ENCODE data around the gene CHRD. TPM values are rescaled to one million over a fixed set of nuclear protein-coding genes. Genes with fewer than 3 reads are reported as not detected.

Gene CHRD
- total RNA-seq, 1 experiment from 2014 or later: 0.11 TPM

DNA sequence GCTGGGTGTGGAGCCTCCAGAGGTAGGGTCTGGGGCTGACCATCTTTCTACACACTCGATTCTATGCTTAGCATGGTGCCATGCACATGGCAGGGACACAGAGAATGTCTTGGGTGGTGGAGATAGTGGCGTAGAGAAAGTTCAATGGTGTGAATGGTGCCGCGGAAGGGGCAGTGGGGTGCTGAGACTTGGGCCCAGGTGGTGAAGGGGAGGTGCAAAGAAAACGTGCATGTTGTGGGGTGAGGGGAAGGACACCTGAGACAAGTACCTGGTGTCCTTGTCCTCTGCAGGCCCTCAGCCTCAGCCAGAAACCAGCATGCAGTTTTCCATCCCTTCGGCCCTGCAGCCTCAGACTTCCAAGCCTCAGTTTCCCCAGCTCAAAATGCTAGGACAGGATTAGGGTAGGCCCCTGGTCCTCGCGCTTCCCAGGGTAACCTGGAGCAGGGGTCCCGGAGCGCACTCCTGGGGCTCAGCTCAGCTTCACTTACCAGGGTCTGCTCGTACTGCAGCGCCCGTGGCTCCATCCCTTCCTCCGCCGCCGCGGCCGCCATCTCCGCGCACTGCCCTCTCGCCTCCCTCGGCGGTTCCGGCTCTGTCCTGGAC is 18.8 kb upstream of the CHRD start:
- no peak for DNase-seq (ENCODE audit: low read depth)

DNA sequence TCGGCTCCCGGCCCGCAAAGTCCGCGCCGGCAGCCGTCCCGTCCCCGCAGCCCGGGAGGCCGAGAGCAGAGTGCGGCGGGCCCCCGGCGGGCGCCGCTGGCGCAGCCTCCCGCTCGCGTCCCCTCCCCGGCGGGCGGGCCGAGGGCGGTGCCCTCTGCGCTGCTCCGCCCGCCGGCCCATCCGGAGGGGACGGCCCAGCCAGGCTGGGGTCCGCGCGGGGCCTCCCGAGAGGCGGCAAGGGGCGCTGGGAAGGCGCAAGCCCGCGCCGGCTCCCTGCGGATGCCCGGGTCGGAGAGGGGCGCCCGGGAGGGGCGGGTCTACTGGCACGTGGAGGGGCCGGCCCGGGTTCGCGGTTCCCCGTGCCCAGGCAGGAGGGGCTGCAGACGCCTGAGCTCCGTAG is 18.3 kb upstream of the CHRD start, which contains the start of the genes CLCN2 and POLR2H:
Gene CLCN2 (minus strand): TSS at position 74 of the 400 bp plus-strand sequence. CDS start 126 bp downstream, outside the sequence.
Gene POLR2H (plus strand): TSS at position 179 of the 400 bp plus-strand sequence. CDS start 1,783 bp downstream, outside the sequence.
- peak; percentile 60 for DNase-seq (ENCODE audit: low read depth)

DNA sequence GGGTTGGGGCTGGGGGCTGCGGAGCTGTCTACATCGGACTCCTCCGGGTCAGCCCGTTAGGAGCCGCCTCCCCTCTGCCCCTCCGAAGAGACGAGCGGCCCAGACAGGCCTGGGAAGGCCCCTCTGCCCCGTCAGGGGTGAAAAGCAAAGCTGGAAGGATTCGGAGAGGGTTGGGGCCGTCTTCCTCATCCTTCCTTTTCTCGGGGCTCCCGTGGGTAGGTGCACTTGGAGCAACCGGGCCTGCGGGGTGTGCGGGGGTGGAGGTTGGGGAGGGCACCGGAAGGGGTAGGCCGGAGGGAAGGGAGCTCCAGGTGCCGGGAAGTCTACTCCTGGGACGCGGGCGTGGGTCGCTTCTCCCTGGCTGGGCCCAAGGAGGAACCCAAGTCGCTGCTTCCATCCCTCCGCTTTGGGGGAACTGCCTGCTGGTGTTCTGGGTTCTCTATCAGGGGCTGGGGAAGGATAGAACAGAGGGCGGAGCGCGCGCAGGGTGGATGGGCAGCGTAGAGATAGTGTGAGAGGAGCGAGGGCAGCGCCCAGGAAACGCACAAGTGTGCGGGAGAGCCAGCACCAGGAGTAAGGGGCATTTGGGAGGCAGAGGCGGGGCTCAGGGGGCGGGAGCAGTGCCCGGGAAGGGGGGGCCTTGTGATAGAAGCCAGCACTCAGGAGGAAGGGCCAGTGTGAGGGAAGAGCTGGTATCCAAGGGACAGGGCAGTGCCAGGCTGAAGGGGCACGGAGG is 17.8 kb upstream of the CHRD start:
- DNase-seq (ENCODE audit: low read depth): no peak

DNA sequence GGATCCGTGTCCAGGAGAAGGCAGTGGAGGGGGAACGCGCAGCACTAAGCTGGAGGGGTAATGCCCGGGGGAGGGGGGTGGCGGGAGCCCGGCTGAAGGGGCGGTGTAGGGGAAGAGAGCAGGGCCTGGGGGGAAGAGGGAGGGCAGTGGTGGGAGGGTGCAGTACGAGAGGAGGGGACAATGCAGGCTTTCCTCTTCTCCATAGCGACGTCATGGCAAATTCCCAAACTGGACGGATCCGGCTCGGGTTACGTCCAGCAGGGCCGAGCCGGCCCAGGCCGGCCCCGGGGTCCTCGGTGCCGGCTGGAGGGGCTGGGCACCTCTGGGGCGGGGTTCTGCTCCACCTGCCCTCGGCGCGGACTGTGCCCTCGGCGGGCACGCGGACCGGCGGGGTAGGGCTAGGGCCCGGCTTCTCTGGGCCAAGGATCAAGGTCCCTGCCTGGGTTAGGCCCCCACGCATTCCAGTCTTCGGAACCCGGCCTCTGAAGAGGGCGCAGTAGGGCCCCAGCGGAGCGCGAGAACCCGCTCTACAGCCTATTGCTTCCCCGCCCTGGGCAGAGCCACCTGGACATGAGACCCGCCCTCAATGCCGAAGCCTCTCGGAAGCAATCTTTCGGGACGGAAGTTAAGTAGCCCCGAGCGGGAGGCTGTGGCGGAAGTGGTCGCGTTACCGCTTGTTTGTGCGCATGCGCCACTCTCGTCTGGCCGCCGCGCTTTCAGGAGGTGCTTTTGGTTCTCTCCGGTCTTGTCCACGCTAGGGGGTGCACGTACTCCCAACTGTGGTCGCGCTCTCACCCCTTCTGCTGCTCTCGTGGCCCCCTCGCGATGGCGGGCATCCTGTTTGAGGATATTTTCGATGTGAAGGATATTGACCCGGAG is 16.9 kb upstream of the CHRD start:
- peak; percentile 96 for DNase-seq (ENCODE audit: low read depth)

DNA sequence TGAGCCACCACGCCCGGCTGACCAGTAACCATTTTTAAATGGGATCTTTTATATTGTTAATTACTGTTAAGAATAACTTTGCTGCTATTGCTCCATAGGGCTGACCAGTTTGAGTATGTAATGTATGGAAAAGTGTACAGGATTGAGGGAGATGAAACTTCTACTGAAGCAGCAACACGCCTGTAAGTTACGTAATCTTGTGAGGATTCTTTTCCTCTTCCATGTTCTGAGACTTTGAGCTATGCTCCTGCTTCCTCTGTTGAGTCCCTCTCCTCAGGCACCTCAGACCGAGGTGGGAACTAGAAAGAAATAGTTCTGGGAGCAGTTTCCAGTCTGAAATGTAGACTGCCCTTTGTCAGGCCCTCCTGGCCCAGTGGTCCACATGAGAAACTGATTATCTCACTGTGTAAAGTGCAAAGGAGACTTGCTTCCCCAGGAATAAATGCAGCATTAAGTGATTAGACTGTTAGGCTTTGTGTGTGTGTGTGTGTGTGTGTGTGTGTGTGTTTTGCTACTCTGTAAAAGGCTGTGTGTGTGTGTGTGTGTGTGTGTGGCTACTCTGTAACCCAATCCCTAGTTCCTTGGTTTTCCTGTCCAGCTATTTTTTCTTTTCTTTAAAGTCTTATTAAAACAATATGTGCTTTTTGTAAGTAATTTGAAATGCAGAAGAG is 13.1 kb upstream of the CHRD start:
- peak; percentile 44 for DNase-seq (ENCODE audit: low read depth)

DNA sequence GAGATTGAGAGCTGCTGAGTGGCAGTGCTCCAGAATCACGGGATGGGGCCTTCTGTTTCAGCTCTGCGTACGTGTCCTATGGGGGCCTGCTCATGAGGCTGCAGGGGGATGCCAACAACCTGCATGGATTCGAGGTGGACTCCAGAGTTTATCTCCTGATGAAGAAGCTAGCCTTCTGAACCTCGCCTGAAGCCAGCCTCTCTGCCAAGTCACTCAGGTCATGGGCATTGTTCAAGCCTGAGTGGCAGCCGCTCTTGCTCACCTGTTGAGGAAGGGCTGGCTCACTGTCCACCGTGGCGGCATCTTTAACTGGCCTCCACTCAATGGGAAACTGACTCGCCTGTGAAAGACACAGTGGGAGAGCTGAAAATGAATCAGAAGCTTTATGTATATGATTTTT is 11.7 kb upstream of the CHRD start:
- no peak for DNase-seq (ENCODE audit: low read depth)

DNA sequence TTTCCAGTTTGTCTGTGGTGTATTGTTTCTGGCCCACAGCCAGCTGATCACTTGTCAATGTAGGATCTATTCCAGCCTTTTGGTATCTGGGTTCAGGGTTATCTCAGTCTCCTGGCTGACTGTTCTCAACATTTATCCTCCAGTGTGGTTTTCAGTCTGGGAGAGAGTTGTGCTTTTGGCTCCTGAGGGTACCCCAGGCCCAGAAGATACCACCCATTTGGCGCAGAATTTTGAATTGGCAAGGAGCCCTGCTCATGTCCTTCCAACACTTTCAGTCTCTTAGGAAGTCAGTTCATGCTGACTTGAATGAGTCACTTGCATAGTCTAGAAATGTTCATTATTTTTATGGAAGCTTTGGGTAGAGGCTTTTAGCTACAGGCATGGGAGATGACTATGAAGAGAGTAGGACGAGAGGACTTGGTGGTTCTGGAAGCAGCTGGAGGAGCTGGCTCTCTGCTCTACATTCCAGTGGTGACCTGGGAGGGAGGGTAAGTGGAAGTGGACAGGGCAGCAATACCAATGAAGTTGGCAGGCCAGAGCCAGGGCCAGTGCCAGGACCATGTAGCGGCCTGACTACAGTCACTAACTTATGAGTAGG is 11.2 kb upstream of the CHRD start:
- DNase-seq (ENCODE audit: low read depth): peak; percentile 71

DNA sequence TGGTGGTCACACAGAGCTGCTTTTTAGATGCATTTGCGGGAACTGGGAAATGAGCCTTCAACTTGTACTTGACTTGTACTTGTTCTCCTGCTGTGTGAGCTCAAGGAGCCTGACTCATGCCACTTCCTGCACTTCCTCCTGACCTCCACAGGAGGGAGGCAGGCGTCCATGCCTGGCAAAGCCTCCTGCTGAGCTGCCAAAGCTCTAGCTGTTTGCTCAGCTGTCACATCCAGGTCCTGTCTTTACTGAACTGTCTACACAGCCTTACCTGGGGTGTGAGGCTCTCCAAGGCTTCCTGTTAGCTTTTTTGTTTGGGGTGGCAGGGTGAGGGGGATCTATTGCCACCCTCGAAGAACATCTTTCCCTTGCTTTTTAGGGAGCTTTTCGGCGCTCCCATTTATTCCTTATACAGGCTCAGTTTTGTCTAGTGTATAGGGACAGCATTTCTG is 8.3 kb upstream of the CHRD start:
- DNase-seq (ENCODE audit: low read depth): peak; percentile 89

DNA sequence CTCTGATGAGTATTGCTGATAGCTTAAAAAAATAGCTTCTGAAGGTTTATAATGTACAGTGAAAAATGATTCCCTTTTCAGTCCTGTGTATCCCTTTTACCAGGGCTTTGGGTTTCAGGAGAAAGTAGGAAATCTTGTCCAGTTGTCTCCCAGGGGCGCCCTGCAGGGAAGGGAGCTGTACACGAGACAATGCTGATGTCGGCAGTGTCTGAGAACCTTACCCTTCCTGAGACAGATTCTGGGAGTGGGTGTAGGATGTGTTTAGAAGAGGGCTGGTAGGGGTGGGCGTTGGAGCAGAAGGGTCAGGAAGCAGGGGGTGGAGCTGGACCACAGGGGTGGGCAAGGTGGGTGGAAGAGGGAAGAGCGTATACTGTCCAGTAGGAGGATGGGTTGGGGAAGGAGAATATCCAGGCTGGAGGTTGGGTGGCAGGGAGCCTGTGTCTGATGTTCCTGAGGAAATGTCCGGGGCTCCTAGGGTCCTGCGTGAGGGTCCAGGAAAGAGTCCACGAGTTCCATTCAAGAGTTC is 7.5 kb upstream of the CHRD start:
- DNase-seq (ENCODE audit: low read depth): no peak

DNA sequence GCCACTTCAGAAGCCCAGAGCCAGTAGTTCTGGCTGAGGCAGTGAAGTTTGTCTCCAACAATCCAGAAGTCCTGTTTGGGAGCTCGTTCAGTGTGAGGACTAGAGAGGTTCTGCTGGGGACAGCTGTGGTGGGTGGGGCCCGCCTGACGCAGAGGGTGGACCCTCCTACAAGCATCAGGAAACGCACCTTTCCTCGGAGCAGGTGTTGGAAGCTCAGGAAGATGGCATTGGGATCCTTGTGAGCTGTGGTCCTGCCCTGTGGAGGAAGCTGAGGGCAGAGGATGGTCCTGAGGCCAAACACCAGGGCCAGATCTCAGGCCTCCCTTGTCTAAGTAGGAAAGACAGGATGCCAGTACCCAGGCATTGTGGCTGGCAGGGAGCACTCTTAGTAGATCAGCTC is 6.9 kb upstream of the CHRD start:
- DNase-seq (ENCODE audit: low read depth): no peak

DNA sequence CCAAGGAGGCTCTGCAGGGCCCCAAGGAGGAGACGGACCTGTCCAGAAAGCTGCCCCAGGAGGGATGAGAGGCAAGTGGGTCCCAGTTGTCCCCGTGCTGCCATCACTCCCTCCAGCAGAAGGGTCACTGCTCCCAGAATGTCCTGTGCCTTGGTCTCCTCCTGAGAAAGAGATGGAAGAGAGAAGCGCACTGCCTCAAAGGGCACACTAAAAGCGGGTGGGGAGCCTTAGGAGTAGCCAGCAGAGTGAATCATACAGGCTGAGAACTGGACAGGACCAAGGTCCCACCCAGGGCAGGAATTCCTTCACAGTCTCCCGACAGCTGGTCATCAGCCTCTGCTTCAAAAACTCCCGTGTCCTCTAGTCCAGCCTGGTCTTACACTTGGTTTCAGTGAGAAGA is 6.4 kb upstream of the CHRD start:
- peak; percentile 61 for DNase-seq (ENCODE audit: low read depth)

DNA sequence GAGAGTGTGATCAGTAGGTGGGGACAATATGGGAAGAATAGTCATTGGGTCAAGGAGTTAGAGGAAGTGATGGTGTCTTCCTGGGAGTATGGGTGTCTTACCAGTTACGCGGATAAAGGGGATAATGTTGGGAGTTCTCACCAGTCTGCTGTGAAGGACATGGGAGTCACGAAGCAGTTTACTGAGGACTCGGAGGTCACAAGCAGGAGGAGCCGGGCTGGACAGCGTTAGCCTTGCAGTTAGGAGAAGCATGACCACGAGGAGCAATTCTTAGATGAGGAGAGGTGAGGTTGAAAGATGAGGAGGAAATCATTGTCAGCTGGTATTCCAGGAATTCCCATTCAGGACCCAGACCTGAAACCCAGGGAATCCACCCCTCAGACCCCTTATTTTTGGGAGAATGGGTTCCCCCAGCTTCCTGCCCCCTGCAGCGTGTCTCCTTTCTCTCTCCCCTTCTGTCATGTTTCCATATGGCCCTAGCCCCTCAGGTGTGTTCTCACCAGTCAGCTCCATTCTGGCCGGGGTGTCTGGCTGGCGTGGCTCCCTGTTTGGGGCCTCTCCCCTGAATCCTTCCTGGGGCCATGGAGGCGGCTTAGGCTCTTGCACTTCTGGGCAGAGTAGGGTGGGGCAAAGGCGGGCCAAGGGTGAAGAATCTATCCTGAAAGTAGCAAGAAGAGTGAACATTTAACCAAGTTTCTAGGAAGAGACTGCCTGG is 4.0 kb upstream of the CHRD start:
- no peak for DNase-seq (ENCODE audit: low read depth)

DNA sequence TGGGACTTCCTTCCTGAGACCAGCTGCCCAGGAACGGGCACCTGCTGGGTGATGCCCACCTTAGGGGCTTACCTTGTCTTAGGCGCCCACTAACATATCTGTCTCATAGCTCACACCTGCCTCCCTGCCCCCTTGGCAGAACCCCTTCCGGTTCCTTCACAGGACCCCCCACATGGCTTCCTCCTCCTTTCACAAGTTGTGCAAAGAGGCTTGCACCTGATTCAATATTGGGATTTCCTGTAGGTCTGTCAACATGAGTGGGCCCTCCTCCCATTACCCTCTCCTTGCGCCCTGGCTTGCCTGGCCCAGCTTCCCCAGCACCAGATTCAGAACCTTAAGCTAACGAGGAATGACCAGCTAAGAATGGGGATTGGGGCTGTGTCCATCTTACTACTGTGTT is 2.5 kb upstream of the CHRD start:
- DNase-seq (ENCODE audit: low read depth): no peak

DNA sequence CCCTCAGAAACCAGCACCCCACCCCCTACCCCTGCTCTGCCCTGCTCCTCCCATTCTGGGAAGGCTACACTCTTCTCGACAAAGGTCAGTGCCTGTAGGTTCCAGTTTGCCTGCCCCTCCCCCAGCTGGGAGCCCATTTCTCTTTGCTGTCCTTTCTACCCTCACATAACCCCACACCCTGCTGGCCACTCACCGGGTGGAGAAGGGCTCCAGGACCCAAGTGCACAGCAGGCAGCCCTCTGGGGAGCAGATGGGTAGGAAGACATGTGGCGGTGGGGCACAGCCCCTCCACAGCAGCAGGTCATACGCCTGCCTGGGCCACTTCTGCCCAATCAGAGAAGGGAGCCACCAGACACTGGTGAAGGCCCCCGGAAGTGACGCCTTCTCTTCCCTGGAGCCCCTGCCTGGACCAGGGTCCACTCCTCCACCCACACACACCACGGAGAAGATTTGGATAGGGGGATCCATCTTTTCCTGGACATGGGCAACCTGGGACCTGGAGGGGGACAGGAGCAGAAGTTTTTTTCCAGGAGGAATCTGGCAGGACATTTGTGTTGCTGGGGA is 1.9 kb upstream of the CHRD start, which contains the start of gene THPO:
Gene THPO (minus strand): TSS at position 326 of the 564 bp plus-strand sequence. CDS start 1,948 bp downstream, outside the sequence.
- DNase-seq (ENCODE audit: low read depth): no peak

DNA sequence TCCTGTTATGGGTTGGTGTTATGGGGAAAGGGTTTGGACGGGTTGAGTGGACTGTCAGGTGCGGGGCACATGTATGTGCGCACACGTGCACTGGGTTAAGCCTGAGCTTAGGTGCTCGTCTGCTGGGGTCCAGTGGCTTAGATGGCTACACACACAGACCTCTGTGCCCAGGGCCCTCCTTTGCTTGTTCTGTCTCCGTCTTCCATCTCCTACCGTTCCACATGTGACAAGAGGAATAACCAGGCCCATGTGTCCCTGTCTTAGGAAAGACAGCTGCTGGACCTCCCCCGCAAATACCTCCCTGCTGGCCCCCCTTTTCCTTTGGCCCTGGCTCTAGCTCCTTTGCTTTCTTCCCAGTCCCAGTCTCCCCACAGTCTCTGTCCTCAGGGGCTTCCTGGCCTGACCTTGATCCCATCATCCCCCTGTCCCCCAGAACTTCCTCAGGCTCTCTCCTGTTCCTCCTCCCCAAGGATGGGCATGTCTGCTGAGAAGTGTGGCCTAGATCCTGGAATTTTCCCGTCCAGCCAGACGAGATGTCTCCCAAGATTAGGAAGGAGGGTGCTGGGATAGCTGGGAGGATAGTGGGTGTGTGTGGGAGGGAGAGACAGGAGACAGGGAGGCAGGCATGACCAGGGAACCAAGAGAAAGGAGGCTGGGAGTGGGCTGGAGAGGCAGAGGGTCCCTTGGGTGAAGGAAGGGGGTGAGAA is 1.1 kb upstream of the CHRD start:
- DNase-seq (ENCODE audit: low read depth): no peak

DNA sequence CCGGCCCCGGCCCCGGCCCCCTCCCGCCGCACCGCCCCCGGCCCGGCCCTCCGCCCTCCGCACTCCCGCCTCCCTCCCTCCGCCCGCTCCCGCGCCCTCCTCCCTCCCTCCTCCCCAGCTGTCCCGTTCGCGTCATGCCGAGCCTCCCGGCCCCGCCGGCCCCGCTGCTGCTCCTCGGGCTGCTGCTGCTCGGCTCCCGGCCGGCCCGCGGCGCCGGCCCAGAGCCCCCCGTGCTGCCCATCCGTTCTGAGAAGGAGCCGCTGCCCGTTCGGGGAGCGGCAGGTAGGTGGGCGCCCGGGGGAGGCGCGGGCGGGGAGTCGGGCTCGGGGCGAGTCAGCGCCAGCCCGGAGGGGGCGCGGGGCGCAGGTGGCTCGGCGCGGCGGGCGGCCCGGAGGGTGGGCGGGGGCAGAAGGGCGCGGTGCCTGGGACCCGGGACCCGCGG is 352 bp downstream of the CHRD start:
- DNase-seq (ENCODE audit: low read depth): peak; percentile 23

DNA sequence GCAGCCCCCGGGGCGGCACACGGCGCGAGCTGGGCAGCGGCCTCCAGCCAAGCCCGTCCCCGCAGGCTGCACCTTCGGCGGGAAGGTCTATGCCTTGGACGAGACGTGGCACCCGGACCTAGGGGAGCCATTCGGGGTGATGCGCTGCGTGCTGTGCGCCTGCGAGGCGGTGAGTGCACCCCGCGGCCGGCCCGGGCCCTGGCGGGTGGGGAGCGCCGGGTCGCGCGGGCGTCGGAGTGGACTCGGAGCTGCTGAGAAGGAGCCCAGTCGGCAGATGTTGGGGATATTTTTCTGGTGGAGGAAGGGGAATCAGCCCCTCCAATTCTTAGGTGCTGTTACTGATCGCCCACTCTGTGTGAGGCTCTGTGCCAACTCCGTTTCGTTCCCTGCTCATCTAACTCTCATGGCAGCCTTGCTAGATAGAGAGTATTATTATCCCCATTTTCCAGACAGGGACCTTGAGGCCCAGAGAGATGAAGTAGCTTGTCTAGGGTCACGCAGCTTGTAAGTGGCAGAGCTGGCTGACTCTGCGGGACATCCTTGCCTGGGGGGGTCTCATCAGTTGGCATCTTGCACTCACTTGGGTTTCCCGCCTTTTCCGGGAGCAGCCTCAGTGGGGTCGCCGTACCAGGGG is 890 bp downstream of the CHRD start:
- DNase-seq (ENCODE audit: low read depth): no peak

Data from LHCN-M2 (cell line).